ENCODE results near the gene WFDC12.

Gene WFDC12

GRCh38 chr20:45115386-45115774, 8.9 kb downstream of the WFDC12 start:
- DNase-seq (ENCODE audit: low spot score): no peak

GRCh38 chr20:45114465-45115385, 9.5 kb downstream of the WFDC12 start, which contains the start of gene WFDC5:
Gene WFDC5 (minus strand): TSS chr20:45115174. CDS start chr20:45115083, 91 bp downstream.
- DNase-seq (ENCODE audit: low spot score): no peak

- DNase-seq (ENCODE audit: low spot score): no peak
Measured at GRCh38 chr20:45113865-45114264, 10.4 kb downstream of the WFDC12 start.

GRCh38 chr20:45112754-45113153, 11.5 kb downstream of the WFDC12 start:
- DNase-seq (ENCODE audit: low spot score): no peak

- peak; percentile 44 for DNase-seq (ENCODE audit: low spot score)
Measured at GRCh38 chr20:45111799-45112471, 12.3 kb downstream of the WFDC12 start.

- DNase-seq (ENCODE audit: low spot score): no peak
Measured at GRCh38 chr20:45111285-45111684, 13.0 kb downstream of the WFDC12 start.

- DNase-seq (ENCODE audit: low spot score): no peak
Measured at GRCh38 chr20:45110301-45110700, 14.0 kb downstream of the WFDC12 start.

GRCh38 chr20:45109634-45110033, 14.6 kb downstream of the WFDC12 start:
- DNase-seq (ENCODE audit: low spot score): no peak

- peak; percentile 34 for DNase-seq (ENCODE audit: low spot score)
Measured at GRCh38 chr20:45105317-45105716, 18.9 kb downstream of the WFDC12 start.

- DNase-seq (ENCODE audit: low spot score): no peak
Measured at GRCh38 chr20:45104786-45105185, 19.5 kb downstream of the WFDC12 start.

GRCh38 chr20:45103072-45103471, 21.2 kb downstream of the WFDC12 start:
- DNase-seq (ENCODE audit: low spot score): no peak

- DNase-seq (ENCODE audit: low spot score): no peak
Measured at GRCh38 chr20:45101333-45101850, 22.9 kb downstream of the WFDC12 start.

- no peak for DNase-seq (ENCODE audit: low spot score)
Measured at GRCh38 chr20:45100563-45101245, 23.6 kb downstream of the WFDC12 start, which contains the start of gene KCNS1. Gene KCNS1 (minus strand): TSS chr20:45101127. CDS start chr20:45099236, 1,891 bp downstream.

- no peak for DNase-seq (ENCODE audit: low spot score)
Measured at GRCh38 chr20:45098103-45098773, 26.0 kb downstream of the WFDC12 start.

GRCh38 chr20:45097485-45098102, 26.7 kb downstream of the WFDC12 start:
- no peak for DNase-seq (ENCODE audit: low spot score)

GRCh38 chr20:45096781-45097180, 27.5 kb downstream of the WFDC12 start:
- DNase-seq (ENCODE audit: low spot score): no peak

GRCh38 chr20:45095805-45096238, 28.4 kb downstream of the WFDC12 start:
- DNase-seq (ENCODE audit: low spot score): peak; percentile 82

- no peak for DNase-seq (ENCODE audit: low spot score)
Measured at GRCh38 chr20:45094864-45095574, 29.2 kb downstream of the WFDC12 start.

GRCh38 chr20:45094201-45094600, 30.1 kb downstream of the WFDC12 start:
- no peak for DNase-seq (ENCODE audit: low spot score)

GRCh38 chr20:45092898-45093297, 31.4 kb downstream of the WFDC12 start:
- no peak for DNase-seq (ENCODE audit: low spot score)
